ENCODE results near the gene IL1A. TPM values are rescaled to one million over a fixed set of nuclear protein-coding genes. Genes with fewer than 3 reads are reported as not detected.
A peak's percentile ranks its signal among the peaks of the same experiment; 100 is the strongest.

Gene IL1A
- polyA plus RNA-seq, 3 donors: 0.07 to 0.13 TPM; not detected in 1

- peak; percentile 98 for DNase-seq
These were observed 19.9 kb downstream of the IL1A start, which contains the start of gene CKAP2L for GRCh38 chr2:112764071-112765044. TSS of gene CKAP2L (minus strand) at chr2:112764609. CDS start at chr2:112764598, 11 bp downstream.

- no peak for DNase-seq
These were observed 22.0 kb downstream of the IL1A start for GRCh38 chr2:112762276-112762675.

- no peak for DNase-seq
These were observed 24.1 kb downstream of the IL1A start for GRCh38 chr2:112760149-112760548.

- DNase-seq: no peak
These were observed 25.6 kb downstream of the IL1A start for GRCh38 chr2:112758711-112759110.

GRCh38 chr2:112757265-112757664 lies 27.0 kb downstream of the IL1A start:
- no peak for DNase-seq

- no peak for DNase-seq
These were observed 28.1 kb downstream of the IL1A start for GRCh38 chr2:112756207-112756606.

- no peak for DNase-seq
These were observed 28.8 kb downstream of the IL1A start for GRCh38 chr2:112755444-112755843.

GRCh38 chr2:112754564-112754963 lies 29.7 kb downstream of the IL1A start:
- no peak for DNase-seq

- no peak for DNase-seq
These were observed 31.6 kb downstream of the IL1A start for GRCh38 chr2:112752667-112753066.

- no peak for DNase-seq
These were observed 32.7 kb downstream of the IL1A start for GRCh38 chr2:112751451-112752197.

GRCh38 chr2:112750560-112750843 lies 33.8 kb downstream of the IL1A start:
- DNase-seq: no peak

- peak; percentile 50 for DNase-seq
These were observed 34.3 kb downstream of the IL1A start for GRCh38 chr2:112749755-112750559.

- DNase-seq: no peak
These were observed 43.8 kb downstream of the IL1A start for GRCh38 chr2:112740527-112740926.

- no peak for DNase-seq
These were observed 46.6 kb downstream of the IL1A start for GRCh38 chr2:112737542-112738232.

- peak; percentile 22 for DNase-seq
These were observed 50.4 kb downstream of the IL1A start for GRCh38 chr2:112733871-112734270.

- DNase-seq: no peak
These were observed 50.8 kb downstream of the IL1A start for GRCh38 chr2:112733456-112733855.

GRCh38 chr2:112731479-112731878 lies 52.8 kb downstream of the IL1A start:
- DNase-seq: no peak

GRCh38 chr2:112730791-112731190 lies 53.5 kb downstream of the IL1A start:
- DNase-seq: no peak

GRCh38 chr2:112730216-112730615 lies 54.1 kb downstream of the IL1A start:
- DNase-seq: no peak

- DNase-seq: no peak
These were observed 55.7 kb downstream of the IL1A start for GRCh38 chr2:112728378-112729175.

- DNase-seq: no peak
These were observed 56.3 kb downstream of the IL1A start for GRCh38 chr2:112728029-112728362.

Data from renal pelvis (tissue), 4 donors.